Activated naive CD4-positive, alpha-beta T cell treated with anti-CD3 and anti-CD28 coated beads, Interleukin-2, amount 50 U/mL, for 24 hours (primary cell): ENCODE results near the gene ACE2.

Experiments
- H3K27ac Mint-ChIP-seq: one replicate; pipeline ENCODE4 v1.8.0; 2021; ENCODE audit warnings: mild to moderate bottlenecking, mixed read lengths
- H3K27me3 Mint-ChIP-seq: one replicate; pipeline ENCODE4 v1.8.0; 2021; ENCODE audit warnings: mixed read lengths
- H3K36me3 Mint-ChIP-seq: one replicate; pipeline ENCODE4 v1.8.0; 2021; ENCODE audit warnings: mixed read lengths
- H3K4me1 Mint-ChIP-seq: one replicate; pipeline ENCODE4 v1.8.0; 2021; ENCODE audit warnings: mixed read lengths
- H3K4me3 Mint-ChIP-seq: one replicate; pipeline ENCODE4 v1.8.0; 2021; ENCODE audit warnings: mild to moderate bottlenecking, mixed read lengths
- H3K9me3 Mint-ChIP-seq: one replicate; pipeline ENCODE4 v1.8.0; 2021; ENCODE audit warnings: mixed read lengths

The ACE2 gene

GRCh38 chrX:15601932-15602331 is 1.2 kb upstream of the ACE2 start:
- H3K4me1 Mint-ChIP-seq, result no peaks in the 10 kb centered on the region
- H3K36me3 Mint-ChIP-seq, result no peaks in the 10 kb centered on the region
- peaks cover 3% of the 10 kb centered on the region for H3K27me3 Mint-ChIP-seq
- no peaks in the 10 kb centered on the region for H3K9me3 Mint-ChIP-seq
- H3K4me3 Mint-ChIP-seq, result no peak overlapping the region
- H3K27ac Mint-ChIP-seq, result no peak overlapping the region

GRCh38 chrX:15600049-15600448 is 711 bp downstream of the ACE2 start:
- no peaks in the 10 kb centered on the region for H3K4me1 Mint-ChIP-seq
- H3K4me3 Mint-ChIP-seq, result no peak overlapping the region
- no peak overlapping the region for H3K27ac Mint-ChIP-seq
- H3K27me3 Mint-ChIP-seq, result peaks cover 3% of the 10 kb centered on the region
- no peaks in the 10 kb centered on the region for H3K36me3 Mint-ChIP-seq
- no peaks in the 10 kb centered on the region for H3K9me3 Mint-ChIP-seq

- Mint-ChIP-seq H3K27ac (no peak overlapping the region), H3K27me3 (peaks cover 3% of the 10 kb centered on the region)
Measured at GRCh38 chrX:15599461-15599860, 1.3 kb downstream of the ACE2 start.

GRCh38 chrX:15598026-15598425 is 2.7 kb downstream of the ACE2 start:
- Mint-ChIP-seq H3K9me3 (no peaks in the 10 kb centered on the region), H3K27ac (no peak overlapping the region), H3K4me3 (no peak overlapping the region), H3K4me1 (no peaks in the 10 kb centered on the region), H3K36me3 (no peaks in the 10 kb centered on the region), H3K27me3 (peaks cover 1% of the 10 kb centered on the region)

More at GRCh38 chrX:15599461-15599860, 1.3 kb downstream of the ACE2 start:
- Mint-ChIP-seq H3K4me1 (no peaks in the 10 kb centered on the region), H3K36me3 (no peaks in the 10 kb centered on the region), H3K9me3 (no peaks in the 10 kb centered on the region), H3K4me3 (no peak overlapping the region)

- Mint-ChIP-seq H3K27me3 (peaks cover 7% of the 10 kb centered on the region), H3K4me3 (no peak overlapping the region), H3K36me3 (no peaks in the 10 kb centered on the region), H3K9me3 (no peaks in the 10 kb centered on the region), H3K27ac (no peak overlapping the region), H3K4me1 (no peaks in the 10 kb centered on the region)
Measured at GRCh38 chrX:15594371-15594770, 6.4 kb downstream of the ACE2 start.

GRCh38 chrX:15579778-15580747 is 20.7 kb downstream of the ACE2 start:
- no peaks in the 10 kb centered on the region for H3K36me3 Mint-ChIP-seq
- peaks cover 2% of the 10 kb centered on the region for H3K27me3 Mint-ChIP-seq
- H3K9me3 Mint-ChIP-seq, result no peaks in the 10 kb centered on the region
- H3K27ac Mint-ChIP-seq, result no peak overlapping the region
- H3K4me1 Mint-ChIP-seq, result no peaks in the 10 kb centered on the region
- H3K4me3 Mint-ChIP-seq, result no peak overlapping the region

- Mint-ChIP-seq H3K36me3 (no peaks in the 10 kb centered on the region), H3K9me3 (no peaks in the 10 kb centered on the region), H3K4me1 (no peaks in the 10 kb centered on the region), H3K4me3 (no peak overlapping the region), H3K27ac (no peak overlapping the region), H3K27me3 (peaks cover 3% of the 10 kb centered on the region)
Measured at GRCh38 chrX:15576019-15576418, 24.7 kb downstream of the ACE2 start.

GRCh38 chrX:15574017-15574416 is 26.7 kb downstream of the ACE2 start:
- Mint-ChIP-seq H3K27ac (no peak overlapping the region), H3K4me1 (no peaks in the 10 kb centered on the region), H3K36me3 (no peaks in the 10 kb centered on the region), H3K9me3 (no peaks in the 10 kb centered on the region), H3K4me3 (no peak overlapping the region), H3K27me3 (peaks cover 3% of the 10 kb centered on the region)

- Mint-ChIP-seq H3K27ac (no peak overlapping the region), H3K4me3 (no peak overlapping the region), H3K9me3 (no peaks in the 10 kb centered on the region), H3K4me1 (no peaks in the 10 kb centered on the region), H3K36me3 (no peaks in the 10 kb centered on the region), H3K27me3 (peaks cover 3% of the 10 kb centered on the region)
Measured at GRCh38 chrX:15570145-15570544, 30.6 kb downstream of the ACE2 start.

- Mint-ChIP-seq H3K36me3 (no peaks in the 10 kb centered on the region), H3K4me1 (no peaks in the 10 kb centered on the region), H3K9me3 (no peaks in the 10 kb centered on the region), H3K4me3 (no peak overlapping the region), H3K27me3 (peaks cover 3% of the 10 kb centered on the region), H3K27ac (no peak overlapping the region)
Measured at GRCh38 chrX:15567886-15568616, 32.7 kb downstream of the ACE2 start.

GRCh38 chrX:15567267-15567666 is 33.5 kb downstream of the ACE2 start:
- no peaks in the 10 kb centered on the region for H3K36me3 Mint-ChIP-seq
- no peak overlapping the region for H3K4me3 Mint-ChIP-seq
- no peak overlapping the region for H3K27ac Mint-ChIP-seq

GRCh38 chrX:15566244-15566643 is 34.5 kb downstream of the ACE2 start:
- H3K4me3 Mint-ChIP-seq, result no peak overlapping the region
- no peaks in the 10 kb centered on the region for H3K4me1 Mint-ChIP-seq
- H3K9me3 Mint-ChIP-seq, result no peaks in the 10 kb centered on the region
- peaks cover 3% of the 10 kb centered on the region for H3K27me3 Mint-ChIP-seq
- H3K27ac Mint-ChIP-seq, result no peak overlapping the region
- no peaks in the 10 kb centered on the region for H3K36me3 Mint-ChIP-seq

More at GRCh38 chrX:15567267-15567666, 33.5 kb downstream of the ACE2 start:
- H3K4me1 Mint-ChIP-seq, result no peaks in the 10 kb centered on the region
- peaks cover 3% of the 10 kb centered on the region for H3K27me3 Mint-ChIP-seq
- no peaks in the 10 kb centered on the region for H3K9me3 Mint-ChIP-seq

- no peaks in the 10 kb centered on the region for H3K9me3 Mint-ChIP-seq
- peaks cover 3% of the 10 kb centered on the region for H3K27me3 Mint-ChIP-seq
- no peaks in the 10 kb centered on the region for H3K36me3 Mint-ChIP-seq
- H3K4me1 Mint-ChIP-seq, result no peaks in the 10 kb centered on the region
- H3K27ac Mint-ChIP-seq, result no peak overlapping the region
- no peak overlapping the region for H3K4me3 Mint-ChIP-seq
Measured at GRCh38 chrX:15564981-15565579, 35.7 kb downstream of the ACE2 start.

GRCh38 chrX:15563056-15563455 is 37.7 kb downstream of the ACE2 start:
- no peak overlapping the region for H3K4me3 Mint-ChIP-seq
- no peaks in the 10 kb centered on the region for H3K4me1 Mint-ChIP-seq
- no peaks in the 10 kb centered on the region for H3K9me3 Mint-ChIP-seq
- H3K27me3 Mint-ChIP-seq, result peaks cover 3% of the 10 kb centered on the region
- no peak overlapping the region for H3K27ac Mint-ChIP-seq
- H3K36me3 Mint-ChIP-seq, result no peaks in the 10 kb centered on the region

GRCh38 chrX:15560924-15561323 is 39.8 kb downstream of the ACE2 start:
- Mint-ChIP-seq H3K27ac (no peak overlapping the region), H3K4me3 (no peak overlapping the region), H3K9me3 (no peaks in the 10 kb centered on the region), H3K36me3 (no peaks in the 10 kb centered on the region), H3K27me3 (peaks cover 3% of the 10 kb centered on the region), H3K4me1 (no peaks in the 10 kb centered on the region)

- Mint-ChIP-seq H3K9me3 (no peaks in the 10 kb centered on the region), H3K36me3 (no peaks in the 10 kb centered on the region), H3K27ac (no peak overlapping the region), H3K27me3 (no peaks in the 10 kb centered on the region), H3K4me1 (no peaks in the 10 kb centered on the region), H3K4me3 (no peak overlapping the region)
Measured at GRCh38 chrX:15559227-15559626, 41.5 kb downstream of the ACE2 start.
